Measurements from ENCODE around the gene PBX4. TPM values are rescaled to one million over a fixed set of nuclear protein-coding genes. Genes with fewer than 3 reads are reported as not detected.
A peak's percentile ranks its signal among the peaks of the same experiment; 100 is the strongest.

Gene PBX4
- total RNA-seq, 1 experiment from 2014 or later, result 11.6 TPM

- ChIA-PET POLR2A (interaction anchor here (0.6 to 1.3 kb wide), 6 partner anchors 12 to 1520 kb away, joined by 3 to 4 read pairs (median 3); partner anchors contain the start of gene ATP13A1), RAD21 (ENCODE audit: low non-redundant PET in 1 of 2, low total read pairs in 2 of 2, uncharacterized antibody in 2 of 2, unreplicated experiment in 2 of 2) (interaction anchor here in 1 of 2 experiments (0.6 to 1.0 kb wide), 3 partner anchors 9 to 25 kb away, joined by 3 to 4 read pairs (median 4); partner anchors contain the start of gene NDUFA13), CTCF (interaction anchor here (0.6 to 2.8 kb wide), 4 partner anchors 8 to 194 kb away, joined by 3 to 52 read pairs (median 7); no protein-coding TSS in a partner anchor)
- H2AFZ ChIP-seq (ENCODE audit: low read depth, low read length, poor library complexity, severe bottlenecking), result peak overlapping the region; percentile 65
- H3K36me3 ChIP-seq (ENCODE audit: control insufficient read depth in 1 of 2, insufficient read depth in 2 of 2, low read length in 2 of 2), result no peaks in the 10 kb centered on the region
- no TSS peak for BruUV-seq (replicated peaks)
- H3K79me2 ChIP-seq (ENCODE audit: insufficient read depth, low read length), result no peaks in the 10 kb centered on the region
- H3K4me2 ChIP-seq (ENCODE audit: low read length), result peak overlapping the region; percentile 99
- H3K27ac ChIP-seq (ENCODE audit: low read depth, low read length), result peak overlapping the region; percentile 67; the same call in 1 of the 2 replicates
- no peaks in the 10 kb centered on the region for H3K9me3 ChIP-seq (ENCODE audit: control insufficient read depth in 1 of 2, insufficient read depth in 1 of 2, low read depth in 1 of 2, low read length in 2 of 2)
- intact Hi-C loops (cut with micrococcal nuclease), result loop anchor here (10.0 kb wide), 1 partner anchor 234 kb away; no protein-coding TSS in a partner anchor
- H3K9me2 ChIP-seq (ENCODE audit: insufficient read depth), result no peaks in the 10 kb centered on the region
- peak overlapping the region; percentile 53 to 64 for H3K4me3 ChIP-seq (replicated peaks in 1 of 2; ENCODE audit: low read depth in 1 of 2, low read length in 2 of 2)
- H4K20me1 ChIP-seq (ENCODE audit: insufficient read depth), result no peaks in the 10 kb centered on the region
- peaks cover 12 to 34% of the 10 kb centered on the region in 2 experiments for H3K4me1 ChIP-seq (ENCODE audit: control insufficient read depth in 1 of 2, insufficient read depth in 2 of 2, low read length in 2 of 2)
- no peaks in the 10 kb centered on the region for H3K27me3 ChIP-seq (ENCODE audit: insufficient read depth, low read length)
- ATAC-seq (peak; percentile 95), DNase-seq (ENCODE audit: low read depth, low spot score) (peak; percentile 93)
- peak overlapping the region; percentile 74 for H3K9ac ChIP-seq (ENCODE audit: low read length)
- TF ChIP-seq FOSL1 (IDR thresholded peaks at IDR 0.05; ENCODE audit: low read depth) (no peak), ZNF274 (IDR thresholded peaks at IDR 0.05; ENCODE audit: low read depth, low read length) (no peak), ATF3 (IDR thresholded peaks at IDR 0.05) (no peak), SIN3A (IDR thresholded peaks at IDR 0.05; ENCODE audit: low read depth) (no peak), CBX3 (IDR thresholded peaks at IDR 0.05; ENCODE audit: low read depth) (no peak), REST (IDR thresholded peaks at IDR 0.05; ENCODE audit: low read depth) (no peak), SRF (IDR thresholded peaks at IDR 0.05; ENCODE audit: low read depth) (no peak), EZH2phosphoT487 (IDR thresholded peaks at IDR 0.05; ENCODE audit: borderline replicate concordance) (no peak), ZBTB33 (IDR thresholded peaks at IDR 0.05; ENCODE audit: extremely low read depth, insufficient replicate concordance, low read length) (no peak), TCF7L2 (IDR thresholded peaks at IDR 0.05; ENCODE audit: borderline replicate concordance, extremely low read depth, insufficient read depth, insufficient read length) (peak; percentile 3), SP1 (IDR thresholded peaks at IDR 0.05; ENCODE audit: low read depth) (no peak), RAD21 (IDR thresholded peaks at IDR 0.05; ENCODE audit: low read depth) (no peak), CEBPB (IDR thresholded peaks at IDR 0.05; ENCODE audit: low read depth) (no peak), YY1 (IDR thresholded peaks at IDR 0.05; ENCODE audit: extremely low read depth, insufficient replicate concordance, low read depth, low read length) (no peak), ZFX (IDR thresholded peaks at IDR 0.05) (0 out of 2 replicates have a peak, but pooled peaks have one; percentile 4), POLR2A (IDR thresholded peaks at IDR 0.05; ENCODE audit: borderline replicate concordance, extremely low read depth, insufficient read depth, insufficient read length) (no peak), MAX (IDR thresholded peaks at IDR 0.05) (no peak), EZH2 (IDR thresholded peaks at IDR 0.05) (no peak)
These were observed 77.6 kb downstream of the PBX4 start for GRCh38 chr19:19540715-19541515.
